GM18526 (cell line): Measurements from ENCODE around the gene LOXL1.
A peak's percentile ranks its signal among the peaks of the same experiment; 100 is the strongest.

Experiments used
- POLR2A ChIP-seq: IDR thresholded peaks from 3 replicates; pipeline ENCODE4 v1.6.1; 2011; ENCODE audit not compliant: insufficient read length; ENCODE audit errors: extremely low read depth

LOXL1 gene

DNA sequence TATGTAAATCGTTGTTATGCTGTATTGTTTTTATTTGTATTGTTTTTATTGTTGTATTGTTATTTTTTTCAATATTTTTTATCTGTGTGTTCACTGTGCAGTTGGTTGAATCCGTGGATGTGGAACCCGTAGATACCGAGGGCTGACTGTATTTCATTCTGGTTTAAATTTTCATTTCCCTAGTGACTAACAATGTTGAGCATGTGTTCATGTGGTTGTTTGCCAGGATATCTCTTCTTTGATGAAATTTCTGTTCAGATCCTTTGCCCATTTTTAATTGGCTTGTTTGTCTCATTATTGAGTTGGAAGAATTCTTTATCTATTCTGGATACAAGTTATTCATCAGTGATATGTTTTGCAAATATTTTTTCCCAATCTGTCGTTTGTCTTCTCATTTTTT, 36.2 kb downstream of the LOXL1 start:
- no peak for TF ChIP-seq POLR2A

DNA sequence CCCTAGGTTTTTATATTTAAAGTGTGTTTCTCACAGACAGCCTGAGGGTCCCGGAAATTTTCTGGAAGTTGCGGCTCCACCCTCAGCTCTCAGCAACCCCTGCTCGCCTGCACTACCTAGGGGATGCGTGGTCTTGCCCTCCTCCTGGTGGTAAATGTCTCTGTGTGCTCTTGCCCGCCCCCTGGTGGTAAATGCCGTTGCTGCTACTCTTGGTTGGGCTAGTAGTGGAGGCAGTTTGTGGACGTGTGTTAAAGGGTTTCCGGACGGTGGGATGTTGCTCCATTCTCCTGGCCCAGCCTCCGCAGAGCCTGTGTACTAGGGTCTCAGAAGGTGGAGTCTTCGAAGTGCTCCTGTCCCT, 38.5 kb downstream of the LOXL1 start:
- no peak for TF ChIP-seq POLR2A

DNA sequence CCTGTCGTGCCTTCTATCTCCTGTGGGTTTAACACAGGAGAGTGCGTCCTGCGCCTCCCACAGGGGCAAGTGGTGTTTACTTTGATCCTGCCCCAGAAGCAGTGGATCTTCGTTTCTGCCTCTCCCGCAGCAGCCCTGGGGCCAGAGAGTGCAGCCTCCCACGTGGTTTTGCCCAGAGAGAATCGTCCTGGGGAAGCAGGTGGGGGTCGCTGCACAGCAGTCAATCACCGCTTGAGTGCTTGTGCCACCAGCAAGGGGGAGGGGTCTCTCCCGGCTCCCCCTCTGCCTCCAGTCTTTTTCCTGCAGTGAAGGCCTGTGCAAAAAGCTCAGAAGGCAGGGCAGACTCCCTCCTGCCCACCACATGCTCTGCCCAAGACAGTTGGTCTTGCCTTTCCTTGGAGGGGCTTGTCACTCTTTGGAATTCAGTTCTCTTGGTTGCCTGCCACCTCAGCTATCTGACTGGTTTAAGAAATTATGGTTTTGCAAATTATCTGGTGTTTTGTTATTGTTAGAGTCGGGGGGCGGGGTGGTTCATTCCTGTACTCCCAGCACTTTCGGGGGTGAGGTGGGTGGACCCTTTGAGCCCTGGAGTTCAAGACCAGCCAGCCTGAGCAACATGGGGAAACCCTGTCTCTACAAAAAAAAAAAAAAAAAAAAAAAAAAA, 39.0 kb downstream of the LOXL1 start:
- no peak for TF ChIP-seq POLR2A

DNA sequence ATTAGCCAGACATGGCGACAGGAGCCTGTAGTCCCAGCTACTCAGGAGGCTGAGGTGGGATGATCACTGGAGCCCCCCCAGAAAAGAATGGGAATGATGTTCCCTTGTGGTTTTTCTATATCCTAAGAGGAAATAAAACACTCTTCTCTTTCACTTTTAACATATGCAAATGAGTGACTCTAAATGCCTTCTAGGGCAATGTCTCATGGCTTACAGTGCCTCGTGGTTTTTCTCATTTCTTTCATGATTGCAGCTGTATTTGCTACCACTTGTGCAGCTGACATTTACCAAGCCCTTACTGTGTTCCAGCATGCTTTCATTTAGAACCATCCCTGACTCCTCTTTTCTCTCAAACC, 39.5 kb downstream of the LOXL1 start:
- no peak for TF ChIP-seq POLR2A

DNA sequence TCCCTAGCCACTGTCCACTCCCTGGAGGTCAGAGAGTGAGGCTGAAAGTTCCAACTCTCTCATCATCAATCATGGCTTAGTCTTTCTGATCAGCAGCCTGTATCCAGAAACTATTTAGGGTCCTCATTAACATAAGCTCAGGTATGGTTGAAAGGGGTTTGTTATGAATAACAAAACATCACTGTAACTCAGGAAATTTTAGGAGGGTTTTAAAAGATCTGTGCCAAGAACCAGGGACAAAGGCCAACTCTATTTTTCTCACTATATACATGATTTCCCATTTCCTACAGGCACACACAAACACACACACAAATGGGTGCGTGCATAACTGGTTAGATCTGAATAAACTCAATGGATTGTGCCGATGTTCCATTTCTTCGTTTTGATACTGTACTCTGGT, 42.2 kb downstream of the LOXL1 start:
- TF ChIP-seq POLR2A, result no peak

DNA sequence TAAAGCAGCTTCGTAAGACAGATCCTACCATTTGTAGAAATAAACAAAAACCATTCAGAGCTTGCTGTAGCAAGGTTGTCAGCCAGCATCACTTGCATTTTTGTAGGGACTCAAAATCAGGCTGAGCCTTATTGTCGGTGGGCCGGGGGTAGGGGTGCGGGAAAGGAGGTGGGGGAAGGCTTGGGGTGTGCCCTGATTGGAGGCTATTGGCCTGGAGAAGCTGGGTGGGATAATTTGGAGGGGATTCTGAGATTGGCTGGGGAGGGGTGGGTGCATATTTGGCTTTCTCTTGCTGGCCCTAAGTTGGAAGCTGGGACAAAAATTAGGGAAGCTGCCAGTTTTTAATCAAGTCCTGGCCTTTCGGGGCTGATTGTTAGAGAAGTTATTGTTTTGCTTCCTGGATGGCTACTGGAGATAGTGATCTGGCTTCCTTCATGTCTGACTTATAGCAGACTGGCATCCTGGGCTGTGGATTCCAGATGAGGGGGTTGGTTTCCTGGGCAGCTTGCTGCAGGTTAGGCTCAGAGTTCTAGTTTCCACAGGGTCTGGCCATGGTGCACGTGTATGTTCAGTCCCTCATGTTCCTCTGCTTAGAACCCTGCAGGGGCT, 43.0 kb downstream of the LOXL1 start:
- TF ChIP-seq POLR2A, result no peak

DNA sequence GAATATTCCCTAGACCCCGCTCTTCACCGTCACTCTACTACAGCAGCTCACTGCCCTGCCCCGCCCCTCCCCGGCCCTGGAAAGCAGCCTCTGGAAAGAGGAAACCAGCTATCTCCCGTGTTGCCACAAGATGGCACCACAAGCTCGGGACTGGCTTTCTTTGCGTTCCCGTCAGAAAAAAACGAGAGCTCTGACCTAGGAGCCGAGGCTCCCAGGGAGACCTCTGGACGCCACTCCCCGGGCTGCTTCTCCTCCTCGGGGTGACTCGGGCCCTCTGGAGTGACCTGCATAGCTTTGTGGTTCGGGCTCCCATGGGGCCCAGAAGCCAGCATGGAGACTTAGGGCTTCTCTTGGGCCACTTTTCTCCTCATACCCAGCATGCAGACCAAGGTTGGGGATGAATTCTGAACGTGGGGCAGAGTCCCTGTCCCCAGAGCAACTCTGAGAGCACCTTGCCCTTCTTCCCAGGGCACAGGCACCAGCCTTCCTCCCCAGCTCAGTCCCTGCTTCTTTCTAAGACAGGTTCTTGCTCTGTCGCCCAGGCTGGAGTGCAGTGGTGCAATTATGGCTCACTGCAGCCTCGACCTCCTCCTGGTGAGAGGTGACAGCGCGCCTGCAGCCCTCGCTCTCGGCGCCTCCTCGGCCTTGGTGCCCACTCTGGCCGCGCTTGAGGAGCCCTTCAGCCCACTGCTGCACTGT, 46.9 kb downstream of the LOXL1 start:
- no peak for TF ChIP-seq POLR2A

DNA sequence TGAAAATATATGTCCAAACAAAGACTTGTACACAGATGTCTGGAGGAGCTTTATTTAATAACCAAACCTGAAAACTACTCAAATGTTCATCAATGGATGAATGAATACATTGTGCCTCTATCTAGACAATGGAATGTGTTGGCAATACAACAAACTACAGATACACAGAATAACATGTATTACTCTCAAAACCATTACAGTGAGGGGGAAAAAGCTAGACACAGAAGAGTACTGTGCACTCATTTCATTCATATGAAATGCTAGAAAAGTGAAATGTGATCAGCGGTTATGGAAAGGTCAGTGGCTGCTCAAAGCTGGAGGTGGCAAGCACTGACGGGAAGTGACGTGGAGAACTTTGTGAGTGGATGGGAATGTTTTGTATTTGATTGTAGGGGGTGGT, 52.6 kb downstream of the LOXL1 start:
- TF ChIP-seq POLR2A, result no peak

DNA sequence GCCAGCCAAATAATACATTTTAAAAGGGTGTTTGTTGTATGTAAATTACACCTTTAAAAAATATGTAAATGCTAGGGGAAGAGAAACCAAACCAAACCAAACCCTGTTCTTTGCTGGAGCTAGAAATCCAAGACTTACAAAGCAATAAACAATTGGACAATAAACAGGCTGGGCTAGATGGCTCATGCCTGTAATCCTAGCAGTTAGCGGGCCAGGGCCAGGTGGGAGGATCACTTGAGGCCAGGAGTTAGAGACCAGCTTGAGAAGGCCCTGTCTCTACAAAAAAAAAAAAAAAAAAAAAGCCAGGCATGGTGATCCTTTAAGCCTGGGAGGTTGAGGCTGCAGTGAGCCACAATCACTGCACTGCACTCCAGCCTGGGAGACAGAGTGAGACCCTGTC, 53.4 kb downstream of the LOXL1 start:
- no peak for TF ChIP-seq POLR2A

DNA sequence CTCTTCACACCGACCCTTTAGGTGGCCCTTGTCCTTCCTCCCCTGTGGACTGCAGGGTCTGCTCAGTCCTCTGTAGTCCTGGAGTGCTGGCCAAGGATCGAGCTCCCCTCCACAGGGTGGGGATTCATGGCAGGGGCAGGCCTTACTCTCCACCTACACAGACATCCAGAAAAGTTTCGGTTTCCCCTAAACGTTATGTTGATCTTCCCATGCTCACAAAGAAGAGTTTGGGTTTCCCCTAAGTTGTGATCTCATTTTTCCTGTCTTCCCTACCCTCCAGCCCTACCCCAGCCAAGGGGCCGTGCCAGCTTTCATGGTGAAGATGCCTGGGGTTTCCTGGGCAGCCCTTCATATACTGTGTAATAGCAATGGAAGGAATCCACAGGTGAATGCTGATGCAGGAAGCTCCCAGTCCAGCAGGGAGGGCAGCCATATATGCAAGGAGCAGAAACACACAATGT, 55.5 kb downstream of the LOXL1 start:
- TF ChIP-seq POLR2A, result no peak

DNA sequence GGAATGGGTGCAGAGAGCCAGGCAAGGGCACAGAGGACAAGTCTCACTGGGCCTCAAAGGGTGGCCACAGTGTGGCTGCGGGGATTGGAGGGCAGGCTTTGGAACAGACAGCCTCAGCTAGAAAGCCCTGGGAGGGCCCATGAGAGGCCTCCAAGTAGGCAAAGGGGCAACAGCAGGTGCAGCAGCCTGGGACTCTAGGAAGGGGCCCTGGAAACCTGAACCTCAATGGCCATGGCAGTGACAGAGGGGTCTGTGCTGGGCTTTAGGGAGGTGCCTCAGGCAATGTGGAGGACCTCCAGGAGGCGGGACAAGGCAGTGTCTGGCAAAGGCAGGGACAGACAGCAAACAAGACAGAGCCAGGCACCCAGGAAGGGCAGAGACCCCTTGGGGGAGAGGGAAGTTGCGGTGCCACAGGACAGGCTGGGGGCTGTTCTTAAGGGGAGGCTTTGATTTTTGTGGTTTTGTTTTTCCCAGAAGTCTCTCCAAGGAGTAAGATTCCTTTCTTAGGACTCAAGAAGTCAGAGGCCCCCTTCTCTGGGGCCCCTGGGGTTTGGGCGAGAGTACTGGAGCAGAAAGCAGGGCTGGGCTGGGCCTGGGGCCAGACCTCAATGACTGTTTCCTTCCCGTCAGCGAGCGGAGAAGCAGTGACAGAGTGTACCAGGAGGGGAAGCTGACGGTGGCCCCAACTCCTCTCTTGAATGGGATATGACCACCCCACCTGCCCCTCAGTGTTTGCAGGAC, 56.1 kb downstream of the LOXL1 start:
- peak; percentile 31 for TF ChIP-seq POLR2A

DNA sequence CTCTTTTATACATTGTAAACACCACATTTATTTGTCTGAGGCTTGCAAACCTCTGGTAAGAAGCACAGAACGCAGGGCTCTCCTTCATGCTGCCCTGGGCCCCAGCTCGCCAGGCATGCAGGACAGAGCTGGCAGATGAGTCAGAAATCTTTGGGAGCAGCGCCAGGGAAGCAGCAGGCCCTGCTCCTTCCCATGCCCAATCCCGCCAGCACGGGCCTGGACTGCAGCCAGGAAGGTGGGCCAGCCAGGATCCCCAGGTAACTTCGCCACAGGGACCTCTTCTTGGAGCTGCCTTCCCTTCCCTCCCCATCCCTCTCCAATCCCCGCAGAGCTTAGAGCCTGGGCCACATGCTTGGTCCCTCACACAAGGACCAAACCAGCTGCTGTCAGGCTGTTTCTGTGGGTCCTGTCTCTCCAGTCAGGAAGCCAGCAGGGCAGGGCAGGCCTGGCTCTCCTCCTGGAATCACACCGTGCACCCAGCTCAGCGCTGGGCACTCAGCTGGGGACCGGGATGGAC, 57.0 kb downstream of the LOXL1 start:
- TF ChIP-seq POLR2A, result no peak

DNA sequence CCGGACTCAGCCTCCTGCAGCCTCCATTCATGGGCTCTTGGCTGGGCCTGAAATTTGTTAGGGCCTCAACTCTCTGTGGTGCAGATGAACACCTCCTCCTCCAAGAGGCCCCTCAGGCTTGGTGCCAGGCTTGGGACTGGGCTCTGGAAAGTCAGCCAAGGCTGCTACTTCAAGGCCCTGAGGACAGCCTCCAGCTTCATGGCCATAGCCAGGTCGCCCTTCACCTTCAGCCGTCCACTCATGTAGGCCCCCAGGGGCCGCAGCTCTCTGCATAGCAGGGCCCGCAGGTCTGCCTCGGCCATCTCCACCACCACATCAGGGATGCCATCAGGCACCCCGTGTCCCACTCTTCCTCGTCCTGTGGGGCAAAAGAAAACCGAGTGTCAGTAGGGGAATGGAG, 57.5 kb downstream of the LOXL1 start:
- no peak for TF ChIP-seq POLR2A

DNA sequence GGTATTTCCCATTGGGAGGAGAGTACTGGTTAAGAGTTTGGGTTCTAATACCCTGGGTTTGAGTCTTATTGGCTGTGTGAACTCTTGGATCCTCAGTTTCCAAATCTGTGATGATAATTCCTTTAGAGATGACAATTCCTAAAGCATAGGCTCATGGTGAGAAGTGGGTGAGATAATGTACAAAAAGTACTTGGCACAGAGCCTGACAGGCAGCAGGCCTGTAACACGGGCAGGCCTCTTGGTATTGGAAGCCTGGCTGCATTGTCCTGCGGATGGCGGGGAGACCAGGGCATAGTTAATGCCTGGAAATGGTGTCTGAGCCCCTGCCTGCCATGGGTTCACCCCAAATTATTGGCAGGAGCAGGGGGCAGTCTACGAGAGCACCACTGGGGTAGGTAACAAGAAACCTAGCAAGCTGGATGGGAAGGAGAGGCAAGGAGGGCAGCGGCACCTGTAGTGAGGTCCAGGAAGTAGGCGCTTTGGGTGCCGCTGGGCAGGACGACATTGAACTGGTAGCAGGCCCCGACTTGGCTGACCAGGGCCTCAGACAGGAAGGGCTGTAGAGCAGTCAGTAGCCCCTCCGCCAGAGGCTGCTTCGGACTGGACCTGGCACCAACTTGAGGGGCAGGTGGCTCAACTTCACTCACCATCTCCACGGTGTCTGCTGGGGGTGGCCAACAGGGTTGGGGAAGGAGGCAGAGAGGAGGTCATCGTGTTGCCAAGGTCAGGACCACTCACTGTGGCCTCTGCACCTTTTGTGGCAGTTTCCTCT, 58.1 kb downstream of the LOXL1 start:
- no peak for TF ChIP-seq POLR2A

DNA sequence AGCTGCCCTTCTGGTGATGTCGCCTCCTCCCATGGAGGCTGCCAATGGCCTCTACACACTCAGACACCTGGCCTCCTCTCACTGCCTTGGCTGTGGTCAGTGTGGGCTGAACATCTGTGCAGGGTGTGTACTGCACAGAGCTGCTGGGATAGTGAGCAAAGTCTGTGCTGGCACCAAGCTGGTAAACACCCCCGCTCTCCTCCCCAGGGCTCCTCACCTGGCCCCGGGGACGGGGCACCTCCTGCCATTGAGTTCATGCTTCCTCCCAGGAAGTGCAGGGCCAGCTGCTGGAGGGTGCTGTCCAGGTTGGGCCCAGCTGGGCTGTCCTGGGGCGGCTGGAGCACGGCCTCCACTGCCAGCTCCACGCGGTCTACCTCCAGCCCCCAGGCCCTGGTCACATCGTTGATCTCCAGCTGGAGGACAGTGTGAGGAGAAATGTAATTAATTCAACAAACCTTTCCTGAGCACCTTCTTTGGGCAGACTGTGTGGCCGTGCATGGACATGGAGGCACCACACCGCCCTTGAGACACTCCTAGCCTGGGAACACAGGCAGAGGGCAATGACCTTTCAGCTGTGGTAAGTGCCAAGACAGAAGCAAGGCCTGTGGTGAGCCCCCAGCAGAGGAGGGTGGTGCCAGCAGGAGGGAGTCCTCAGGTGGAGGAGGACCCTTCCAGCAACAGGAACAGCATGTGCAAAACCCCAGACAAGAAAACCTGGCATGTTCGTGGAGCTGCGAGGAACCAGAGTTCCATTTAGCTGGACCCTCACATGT, 59.0 kb downstream of the LOXL1 start:
- no peak for TF ChIP-seq POLR2A
